ENCODE results near the gene CNN3. TPM values are rescaled to one million over a fixed set of nuclear protein-coding genes. Genes with fewer than 3 reads are reported as not detected.

Gene CNN3
- total RNA-seq, 2 donors from 2014 or later, result 275 to 308 TPM

DNA sequence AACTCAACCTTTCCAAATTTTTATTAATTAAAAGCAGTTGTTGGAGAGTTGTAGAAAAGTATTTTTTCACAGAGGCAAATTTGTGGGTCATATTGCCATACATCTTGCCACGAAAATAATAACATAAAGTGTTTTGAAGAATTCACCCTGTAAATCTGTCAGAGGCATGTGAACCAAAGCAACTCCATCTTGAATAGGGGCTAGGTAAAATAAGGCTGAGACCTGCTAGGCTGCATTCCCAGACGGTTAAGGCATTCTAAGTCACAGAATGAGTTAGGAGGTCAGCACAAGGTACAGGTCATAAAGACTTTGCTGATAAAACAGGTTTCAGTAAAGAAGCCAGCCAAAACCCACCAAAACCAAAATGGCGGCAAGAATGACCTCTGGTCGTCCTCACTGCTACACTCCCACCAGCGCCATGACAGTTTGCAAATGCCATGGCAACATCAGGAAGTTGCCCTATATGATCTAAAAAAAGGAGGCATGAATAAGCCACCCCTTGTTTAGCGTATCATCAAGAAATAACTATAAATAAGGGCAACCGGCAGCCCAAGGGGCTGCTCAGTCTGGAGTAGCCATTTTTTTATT is 4.4 kb upstream of the CNN3 start:
- H3K4me3 Mint-ChIP-seq, result no peak overlapping the region
- TF ChIP-seq, protein P1, sequence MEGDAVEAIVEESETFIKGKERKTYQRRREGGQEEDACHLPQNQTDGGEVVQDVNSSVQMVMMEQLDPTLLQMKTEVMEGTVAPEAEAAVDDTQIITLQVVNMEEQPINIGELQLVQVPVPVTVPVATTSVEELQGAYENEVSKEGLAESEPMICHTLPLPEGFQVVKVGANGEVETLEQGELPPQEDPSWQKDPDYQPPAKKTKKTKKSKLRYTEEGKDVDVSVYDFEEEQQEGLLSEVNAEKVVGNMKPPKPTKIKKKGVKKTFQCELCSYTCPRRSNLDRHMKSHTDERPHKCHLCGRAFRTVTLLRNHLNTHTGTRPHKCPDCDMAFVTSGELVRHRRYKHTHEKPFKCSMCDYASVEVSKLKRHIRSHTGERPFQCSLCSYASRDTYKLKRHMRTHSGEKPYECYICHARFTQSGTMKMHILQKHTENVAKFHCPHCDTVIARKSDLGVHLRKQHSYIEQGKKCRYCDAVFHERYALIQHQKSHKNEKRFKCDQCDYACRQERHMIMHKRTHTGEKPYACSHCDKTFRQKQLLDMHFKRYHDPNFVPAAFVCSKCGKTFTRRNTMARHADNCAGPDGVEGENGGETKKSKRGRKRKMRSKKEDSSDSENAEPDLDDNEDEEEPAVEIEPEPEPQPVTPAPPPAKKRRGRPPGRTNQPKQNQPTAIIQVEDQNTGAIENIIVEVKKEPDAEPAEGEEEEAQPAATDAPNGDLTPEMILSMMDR (conservative IDR thresholded peaks at IDR 0.05), result no peak
- H3K27me3 Mint-ChIP-seq (ENCODE audit: insufficient read depth), result no peaks in the 10 kb centered on the region
- Histone ChIP-seq H3K27ac (ENCODE audit: low read depth, low read length) (no peak overlapping the region), H3K9ac (ENCODE audit: extremely low read depth, low read length, poor library complexity, severe bottlenecking) (no peak overlapping the region), H3K4me3 (ENCODE audit: low read length) (no peak overlapping the region), H3K4me1 (ENCODE audit: control insufficient read depth, insufficient read depth, low read length) (peaks cover 11% of the 10 kb centered on the region), H3K9me3 (ENCODE audit: control insufficient read depth, low read length) (no peaks in the 10 kb centered on the region), H3K36me3 (ENCODE audit: control insufficient read depth, insufficient read depth, low read length) (peaks cover 5% of the 10 kb centered on the region), H3K27me3 (ENCODE audit: control insufficient read depth, insufficient read depth, low read length, poor library complexity, severe bottlenecking) (no peaks in the 10 kb centered on the region)
- 96 to 98% methylated on average over 4 to 7 of the region's 7 CpGs for WGBS, 2 experiments (ENCODE audit: insufficient coverage in 1 of 2, insufficient read length in 1 of 2)
- peaks cover 41% of the 10 kb centered on the region for H3K4me1 Mint-ChIP-seq
- peaks cover 11% of the 10 kb centered on the region for H3K36me3 Mint-ChIP-seq (ENCODE audit: low read depth)
- no peaks in the 10 kb centered on the region for H3K9me3 Mint-ChIP-seq
- DNase-seq, result no peak
- no peak overlapping the region for H3K27ac Mint-ChIP-seq

DNA sequence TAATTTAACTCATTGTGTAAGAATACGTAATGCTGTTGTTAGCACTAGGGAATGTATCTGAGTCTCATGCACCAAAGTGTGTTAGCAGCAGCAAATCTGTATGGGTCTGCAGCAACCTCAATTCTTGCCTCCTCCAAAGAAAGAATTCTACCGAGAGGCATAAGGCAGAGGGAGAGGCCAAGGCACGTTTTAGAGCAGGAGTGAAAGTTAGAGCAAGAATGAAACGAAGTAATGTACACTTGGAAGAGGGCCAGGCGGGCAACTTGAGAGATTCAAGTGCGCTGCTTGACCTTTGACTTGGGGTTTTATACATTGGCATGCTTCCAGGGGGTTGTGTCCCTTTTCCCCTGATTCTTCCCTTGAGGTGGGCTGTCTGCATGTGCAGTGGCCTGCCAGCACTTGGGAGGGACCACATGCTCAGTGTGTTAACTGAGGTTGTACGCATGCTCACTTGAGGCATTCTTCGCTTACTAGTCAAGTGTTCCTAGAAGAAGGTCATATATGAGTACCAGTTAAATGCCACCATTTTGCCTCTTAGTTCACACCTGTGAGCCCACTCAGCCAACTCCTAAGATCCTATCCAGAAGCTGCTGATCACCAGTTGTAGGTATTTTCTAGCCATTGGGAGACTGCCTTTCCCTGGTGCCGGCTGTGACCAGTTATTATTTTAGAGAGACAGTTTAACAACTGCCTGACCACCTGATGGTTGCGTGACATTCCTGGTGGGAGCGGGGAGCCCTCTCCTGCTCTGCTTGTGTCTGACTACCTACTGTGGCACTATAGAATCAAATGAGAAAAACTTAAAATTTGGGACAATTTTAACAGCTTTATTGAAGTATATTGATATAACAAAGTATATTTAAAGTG is 2.7 kb upstream of the CNN3 start:
- Mint-ChIP-seq H3K27ac (no peak overlapping the region), H3K4me1 (peaks cover 32% of the 10 kb centered on the region), H3K36me3 (ENCODE audit: low read depth) (peaks cover 14% of the 10 kb centered on the region), H3K9me3 (no peaks in the 10 kb centered on the region), H3K4me3 (peak overlapping the region; percentile 32), H3K27me3 (ENCODE audit: insufficient read depth) (no peaks in the 10 kb centered on the region)
- no peak overlapping the region for H3K9ac ChIP-seq (ENCODE audit: extremely low read depth, low read length, poor library complexity, severe bottlenecking)
- DNase-seq, result peak; percentile 83
- H3K4me3 ChIP-seq (ENCODE audit: low read length), result peak overlapping the region; percentile 85
- H3K27me3 ChIP-seq (ENCODE audit: control insufficient read depth, insufficient read depth, low read length, poor library complexity, severe bottlenecking), result no peaks in the 10 kb centered on the region
- TF ChIP-seq, protein P1 (conservative IDR thresholded peaks at IDR 0.05), result no peak
- no peaks in the 10 kb centered on the region for H3K9me3 ChIP-seq (ENCODE audit: control insufficient read depth, low read length)
- peaks cover 13% of the 10 kb centered on the region for H3K36me3 ChIP-seq (ENCODE audit: control insufficient read depth, insufficient read depth, low read length)
- H3K4me1 ChIP-seq (ENCODE audit: control insufficient read depth, insufficient read depth, low read length), result peaks cover 11% of the 10 kb centered on the region
- H3K27ac ChIP-seq (ENCODE audit: low read depth, low read length), result no peak overlapping the region
- 81 to 90% methylated on average over 8 to 11 of the region's 11 CpGs for WGBS, 2 experiments (ENCODE audit: insufficient coverage in 1 of 2, insufficient read length in 1 of 2)

DNA sequence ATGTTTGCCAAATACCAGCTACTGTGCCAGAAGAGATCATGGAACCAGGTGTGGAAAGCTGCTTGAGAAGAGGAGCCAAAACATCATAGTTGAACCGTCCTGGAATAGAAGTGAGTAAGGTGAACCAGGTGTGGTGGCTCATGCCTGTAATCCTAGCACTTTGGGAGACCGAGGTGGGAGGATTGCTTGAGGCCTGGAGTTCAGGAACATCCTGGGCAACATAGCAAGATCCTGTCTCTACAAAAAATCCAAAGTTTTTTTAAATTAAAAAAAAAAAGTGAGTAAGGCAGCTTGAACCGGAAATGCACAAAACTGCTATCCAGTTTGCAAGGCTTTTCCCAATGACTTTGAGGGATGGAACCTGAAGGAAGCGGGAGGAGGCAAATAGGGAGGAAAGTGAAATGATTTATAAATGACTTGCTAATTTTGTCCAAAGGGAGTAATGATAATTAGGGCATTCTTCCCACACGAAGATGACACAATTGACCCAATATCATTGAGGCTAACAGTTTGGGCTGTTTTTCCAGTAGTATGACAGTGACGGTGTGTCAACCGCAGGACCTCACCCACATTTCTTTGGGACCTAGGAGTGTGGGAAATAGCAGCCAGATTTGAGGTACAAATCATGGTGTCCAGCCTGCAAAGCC is 1.5 kb upstream of the CNN3 start:
- H3K36me3 Mint-ChIP-seq (ENCODE audit: low read depth), result peaks cover 14% of the 10 kb centered on the region
- H3K4me3 Mint-ChIP-seq, result peak overlapping the region; percentile 99
- Histone ChIP-seq H3K4me1 (ENCODE audit: control insufficient read depth, insufficient read depth, low read length) (peaks cover 13% of the 10 kb centered on the region), H3K27me3 (ENCODE audit: control insufficient read depth, insufficient read depth, low read length, poor library complexity, severe bottlenecking) (no peaks in the 10 kb centered on the region), H3K27ac (ENCODE audit: low read depth, low read length) (no peak overlapping the region), H3K9ac (ENCODE audit: extremely low read depth, low read length, poor library complexity, severe bottlenecking) (peak overlapping the region; percentile 81), H3K9me3 (ENCODE audit: control insufficient read depth, low read length) (no peaks in the 10 kb centered on the region), H3K36me3 (ENCODE audit: control insufficient read depth, insufficient read depth, low read length) (peaks cover 20% of the 10 kb centered on the region), H3K4me3 (ENCODE audit: low read length) (peak overlapping the region; percentile 85)
- H3K27me3 Mint-ChIP-seq (ENCODE audit: insufficient read depth), result no peaks in the 10 kb centered on the region
- DNase-seq, result no peak
- 95% methylated on average over 6 to 7 of the region's 7 CpGs for WGBS, 2 experiments (ENCODE audit: insufficient coverage in 1 of 2, insufficient read length in 1 of 2)
- TF ChIP-seq, protein P1 (conservative IDR thresholded peaks at IDR 0.05), result no peak
- H3K4me1 Mint-ChIP-seq, result peaks cover 41% of the 10 kb centered on the region
- no peaks in the 10 kb centered on the region for H3K9me3 Mint-ChIP-seq
- peak overlapping the region; percentile 99 for H3K27ac Mint-ChIP-seq

All from endodermal cell (in vitro differentiated cells).